OCI-LY7 (cell line): ENCODE data around the gene SFTPD.

Experiments used
- EZH2phosphoT487 ChIP-seq: fragments of 200-600 bp; sonication (generic); IDR thresholded peaks from 2 replicates; pipeline ENCODE4 v1.6.1; 2018; ENCODE audit warnings: low read depth, borderline replicate concordance, mild to moderate bottlenecking, mixed run types, antibody characterized with exemption, low read length, moderate library complexity, mixed read lengths
- TF ChIP-seq, protein P1 (sequence below): fragments of 200-600 bp; sonication (generic); conservative IDR thresholded peaks from 2 replicates; pipeline ENCODE4 v1.5.1; 2014; ENCODE audit warnings: mild to moderate bottlenecking, antibody characterized with exemption, low read length, moderate library complexity, mixed read lengths

DNA sequence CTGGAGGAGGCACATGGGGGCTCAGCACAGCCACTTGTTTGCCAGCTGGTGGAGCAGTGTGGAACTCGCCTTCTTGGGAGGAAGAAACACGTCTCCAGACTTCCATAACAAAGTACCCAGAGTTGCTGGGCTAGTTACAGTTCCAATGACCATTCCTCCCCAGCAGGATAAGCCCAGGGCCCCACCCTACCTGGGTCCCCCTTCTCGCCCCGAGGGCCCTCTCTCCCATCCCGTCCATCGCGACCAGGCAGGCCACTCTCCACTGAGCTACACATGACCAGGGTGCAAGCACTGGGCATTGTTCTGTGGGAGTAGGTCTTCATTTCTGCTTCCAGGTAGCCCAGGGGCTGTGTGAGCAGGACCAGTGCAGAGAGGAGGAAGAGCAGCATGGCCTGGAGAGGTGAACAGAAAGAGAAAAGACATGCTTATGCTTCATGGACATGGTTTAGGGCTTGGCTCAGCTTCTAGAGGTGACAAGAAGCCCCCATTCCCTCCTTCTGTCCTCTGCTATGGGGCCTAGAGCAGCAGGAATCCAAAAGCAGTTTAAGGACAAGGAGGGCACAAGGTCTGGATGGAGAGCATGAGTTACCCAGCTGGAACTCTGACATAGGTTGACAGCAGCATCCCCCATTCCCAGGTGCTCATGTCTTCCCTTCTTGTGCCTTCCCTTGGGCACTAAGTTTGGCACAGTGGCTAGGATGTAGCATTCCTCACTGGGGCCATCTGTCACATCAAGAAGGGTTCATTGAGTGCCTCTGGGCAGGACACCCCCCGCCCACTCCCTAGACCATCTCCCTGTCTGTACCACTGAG, 2.4 kb downstream of the SFTPD start:
- TF ChIP-seq, protein P1, sequence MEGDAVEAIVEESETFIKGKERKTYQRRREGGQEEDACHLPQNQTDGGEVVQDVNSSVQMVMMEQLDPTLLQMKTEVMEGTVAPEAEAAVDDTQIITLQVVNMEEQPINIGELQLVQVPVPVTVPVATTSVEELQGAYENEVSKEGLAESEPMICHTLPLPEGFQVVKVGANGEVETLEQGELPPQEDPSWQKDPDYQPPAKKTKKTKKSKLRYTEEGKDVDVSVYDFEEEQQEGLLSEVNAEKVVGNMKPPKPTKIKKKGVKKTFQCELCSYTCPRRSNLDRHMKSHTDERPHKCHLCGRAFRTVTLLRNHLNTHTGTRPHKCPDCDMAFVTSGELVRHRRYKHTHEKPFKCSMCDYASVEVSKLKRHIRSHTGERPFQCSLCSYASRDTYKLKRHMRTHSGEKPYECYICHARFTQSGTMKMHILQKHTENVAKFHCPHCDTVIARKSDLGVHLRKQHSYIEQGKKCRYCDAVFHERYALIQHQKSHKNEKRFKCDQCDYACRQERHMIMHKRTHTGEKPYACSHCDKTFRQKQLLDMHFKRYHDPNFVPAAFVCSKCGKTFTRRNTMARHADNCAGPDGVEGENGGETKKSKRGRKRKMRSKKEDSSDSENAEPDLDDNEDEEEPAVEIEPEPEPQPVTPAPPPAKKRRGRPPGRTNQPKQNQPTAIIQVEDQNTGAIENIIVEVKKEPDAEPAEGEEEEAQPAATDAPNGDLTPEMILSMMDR = no peak
- TF ChIP-seq EZH2phosphoT487 = no peak
